ENCODE results near the gene OR52K1. TPM values are rescaled to one million over a fixed set of nuclear protein-coding genes. Genes with fewer than 3 reads are reported as not detected.

Gene OR52K1
- total RNA-seq, result not detected in 2 replicates

DNA sequence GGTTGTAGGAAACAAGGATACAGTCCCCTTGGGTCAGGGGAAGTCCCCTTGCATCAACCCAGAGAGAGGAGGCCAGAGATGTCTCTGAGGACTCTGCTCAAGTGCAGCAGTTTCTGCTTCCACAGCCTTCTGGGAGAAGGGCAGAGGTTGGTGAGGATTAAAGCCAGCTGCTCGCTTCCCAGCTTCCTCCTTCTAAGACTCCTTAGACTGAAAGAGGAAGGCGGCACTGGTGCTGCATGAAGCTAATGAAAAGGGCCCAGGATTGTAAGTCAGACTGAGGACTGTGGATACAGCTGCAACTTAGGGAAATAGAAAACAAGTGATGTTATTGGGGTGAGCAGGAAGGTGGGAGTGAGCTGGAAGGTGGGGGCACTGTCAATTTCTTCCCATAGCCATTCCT is at the start of gene OR52K1:
Gene OR52K1, plus strand, starts transcription at position 202 of the 400 bp plus-strand sequence. CDS start 6,255 bp downstream, outside the sequence.

DNA sequence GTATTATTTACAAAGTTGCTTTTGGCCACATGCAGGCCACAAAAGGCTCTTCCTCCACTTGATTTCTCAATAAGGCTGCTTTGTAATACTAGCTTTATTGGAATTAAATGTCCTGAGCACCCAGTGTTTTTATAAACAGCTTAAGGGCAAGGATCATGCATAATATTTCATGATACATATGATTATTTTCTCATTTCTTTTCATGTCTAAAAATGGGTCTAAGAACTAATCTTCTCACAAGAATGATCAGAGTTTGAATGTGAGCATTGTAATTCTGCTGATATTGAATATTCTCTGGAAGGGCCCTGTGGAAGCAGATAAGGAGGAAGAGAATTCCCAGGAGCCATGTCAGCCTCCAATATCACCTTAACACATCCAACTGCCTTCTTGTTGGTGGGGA is 33.5 kb upstream of the OR52K1 start, which contains the start of gene OR52K2:
Gene OR52K2, plus strand, starts transcription at position 301 of the 400 bp plus-strand sequence. Its CDS starts 45 bp downstream, at position 346.

Other genes starting within 250 kb of the OR52K1 start
- not detected in 2 replicates for gene OR52B4, start 114.3 kb upstream of the OR52K1 start, total RNA-seq
- 11.0 and 11.3 TPM in 2 replicates for gene TRIM21, start 88.9 kb upstream of the OR52K1 start, total RNA-seq
- not detected in 2 replicates for gene OR52K2, start 33.4 kb upstream of the OR52K1 start, total RNA-seq
- not detected in 2 replicates for gene OR52M1, start 62.5 kb downstream of the OR52K1 start, total RNA-seq
- gene OR52I2, start 99.1 kb downstream of the OR52K1 start, total RNA-seq, result not detected in 2 replicates
- gene OR52I1, start 111.4 kb downstream of the OR52K1 start, total RNA-seq, result not detected in 2 replicates
- gene TRIM68, start 125.6 kb downstream of the OR52K1 start, total RNA-seq, result 8.9 TPM in 2 replicates
- gene OR51D1, start 154.8 kb downstream of the OR52K1 start, total RNA-seq, result not detected in 2 replicates
- not detected in 2 replicates for gene OR51E1, start 161.3 kb downstream of the OR52K1 start, total RNA-seq
- gene OR51E2, start 215.2 kb downstream of the OR52K1 start, total RNA-seq, result not detected in 2 replicates
- gene MMP26, start 222.1 kb downstream of the OR52K1 start, total RNA-seq, result not detected in 2 replicates